ENCODE measurements around the gene SNAPC4. TPM values are rescaled to one million over a fixed set of nuclear protein-coding genes. Genes with fewer than 3 reads are reported as not detected.

Gene SNAPC4
- total and polyA plus RNA-seq, 2 of the 8 experiments (the other 6 are each of a cell fraction or from before 2014, with no cell fraction given) = 6.9 to 18.1 TPM

DNA sequence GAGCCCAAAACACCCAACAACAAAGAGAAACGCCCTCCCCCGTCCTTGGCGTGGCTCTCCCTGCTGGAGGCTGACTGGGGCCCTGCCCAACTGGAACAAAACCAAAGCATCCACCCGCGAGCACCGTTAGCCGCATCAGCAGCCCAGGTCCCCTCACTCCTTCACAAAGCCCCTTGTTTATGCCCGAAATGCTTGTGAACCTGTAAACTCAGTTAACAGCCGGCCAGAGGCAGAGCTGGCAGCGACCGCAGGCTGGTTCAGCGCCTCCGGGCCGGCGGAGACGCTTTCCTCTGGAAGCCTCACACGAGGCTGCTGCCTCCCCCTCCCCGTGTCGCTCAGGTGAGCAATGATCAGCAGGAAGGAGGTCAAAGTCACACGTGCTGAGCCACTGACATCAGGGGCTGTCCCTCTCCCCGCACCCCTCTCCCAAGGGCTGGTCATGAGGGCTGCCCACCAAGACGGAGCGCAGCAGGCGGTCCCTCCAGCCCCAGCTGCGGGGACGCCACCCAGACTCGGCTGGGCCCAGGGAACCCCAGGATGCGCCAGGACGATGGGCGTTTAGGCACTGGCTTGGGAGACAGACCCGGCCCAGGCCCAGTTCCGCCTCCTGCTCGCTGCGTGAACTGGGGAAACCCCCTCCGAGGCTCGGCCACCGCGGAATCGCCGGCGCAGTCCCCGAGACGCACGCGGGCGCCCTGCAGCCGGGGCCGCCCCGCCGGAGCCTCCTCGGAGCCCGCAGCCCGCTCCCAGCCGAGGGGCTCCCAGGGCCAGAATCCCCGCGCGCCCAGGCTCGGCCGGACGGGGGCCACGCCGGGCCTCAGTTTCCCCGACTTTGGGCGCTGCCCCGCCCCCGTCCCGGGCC, 563 bp downstream of the SNAPC4 start:
- no peak for DNase-seq (ENCODE audit: low read depth in 1 of 2, low spot score in 2 of 2)
- Histone ChIP-seq H3K4ac (replicated peaks; ENCODE audit: insufficient read length, low read depth, low read length) (peak overlapping the region; percentile 57), H2AK5ac (ENCODE audit: low read depth, low read length) (no peak overlapping the region), H3K79me1 (ENCODE audit: low read depth, low read length) (peaks cover 10% of the 10 kb centered on the region; the same call in 1 of the 2 replicates), H3K23ac (ENCODE audit: insufficient read length) (no peak overlapping the region), H2BK20ac (ENCODE audit: low read length) (no peak overlapping the region), H4K20me1 (replicated peaks in 1 of 2; ENCODE audit: control insufficient read depth in 1 of 2, insufficient read depth in 2 of 2, low read length in 2 of 2) (peaks cover 4 to 14% of the 10 kb centered on the region in 2 experiments), H3K9ac (replicated peaks in 1 of 4; ENCODE audit: extremely low read depth in 1 of 4, low read depth in 3 of 4, low read length in 3 of 4) (peak overlapping the region; percentile 46 to 76 (median 74); a peak in 6 of 7 replicates), H2BK5ac (ENCODE audit: low read depth, low read length) (peak overlapping the region; percentile 67; the same call in 1 of the 2 replicates), H3K23me2 (ENCODE audit: low read depth, low read length) (peaks cover 6% of the 10 kb centered on the region; the same call in 1 of the 2 replicates), H2BK12ac (ENCODE audit: low read depth, low read length) (no peak overlapping the region), H3K9me3 (ENCODE audit: insufficient read depth in 2 of 2, low read depth in 1 of 2, low read length in 1 of 2) (no peaks in the 10 kb centered on the region), H3K36me3 (ENCODE audit: control insufficient read depth in 2 of 4, insufficient read depth in 4 of 4, low read length in 3 of 4) (peaks cover 31 to 51% (median 44%) of the 10 kb centered on the region in 4 experiments), H4K5ac (ENCODE audit: insufficient read length, low read depth, low read length) (no peak overlapping the region), H3K4me2 (ENCODE audit: insufficient read depth in 1 of 2, low read depth in 2 of 2, low read length in 2 of 2) (peak overlapping the region; percentile 81 to 95), H3K14ac (ENCODE audit: insufficient read length) (no peak overlapping the region), H3K27me3 (replicated peaks in 1 of 4; ENCODE audit: control insufficient read depth in 3 of 4, extremely low read depth in 1 of 4, insufficient read depth in 3 of 4, low read length in 3 of 4) (no peaks in the 10 kb centered on the region), H3K79me2 (ENCODE audit: control insufficient read depth in 1 of 2, insufficient read depth in 2 of 2, low read length in 2 of 2) (peaks cover 0 to 26% of the 10 kb centered on the region in 2 experiments; a peak in 2 of 4 replicates), H4K8ac (ENCODE audit: extremely low read depth, insufficient read depth, low read length) (peak overlapping the region; percentile 81), H2BK15ac (ENCODE audit: low read length) (no peak overlapping the region), H3K27ac (ENCODE audit: low read depth, low read length) (peak overlapping the region; percentile 29; the same call in 1 of the 2 replicates), H3K4me3 (ENCODE audit: extremely low read depth in 1 of 4, insufficient read depth in 2 of 4, low read depth in 3 of 4, low read length in 4 of 4) (peak overlapping the region; percentile 73 to 84 (median 79)), H3K56ac (replicated peaks; ENCODE audit: insufficient read length, low read depth, low read length) (no peak overlapping the region), H2BK120ac (replicated peaks; ENCODE audit: low read depth, low read length) (no peak overlapping the region), H4K91ac (replicated peaks; ENCODE audit: insufficient read length, low read length) (no peak overlapping the region), H3K4me1 (replicated peaks in 1 of 4; ENCODE audit: control insufficient read depth in 3 of 4, insufficient read depth in 4 of 4, low read length in 3 of 4) (peaks cover 0 to 10% (median 7%) of the 10 kb centered on the region in 4 experiments; a peak in 5 of 7 replicates), H2AFZ (ENCODE audit: low read length) (no peak overlapping the region), H3K18ac (ENCODE audit: extremely low read depth, low read length) (no peak overlapping the region; the same call in 1 of the 2 replicates)
- ChIA-PET POLR2A (ENCODE audit: partially characterized antibody) (interaction anchor here (0.6 to 14.6 kb wide), 10 partner anchors 12 to 257 kb away, joined by 3 to 139 read pairs (median 16); partner anchors contain the start of genes DNLZ, ENTR1 and PMPCA), CTCF (ENCODE audit: partially characterized antibody) (interaction anchor here (0.6 to 3.4 kb wide), 5 partner anchors 9 to 272 kb away, joined by 3 to 26 read pairs (median 3); no protein-coding TSS in a partner anchor)
- 15% methylated on average over 48 of the region's 67 CpGs; no CpG with 5 or more reads in 1 of the 2 experiments for WGBS, 2 experiments (ENCODE audit: extremely low coverage in 1 of 2, insufficient coverage in 1 of 2, insufficient read length in 1 of 2, insufficient replicate concordance in 2 of 2, low coverage in 1 of 2, low lambda C conversion rate in 2 of 2, missing lambda C conversion rate in 1 of 2)
- peak; percentile 52; the same call in 1 of the 2 replicates for TF ChIP-seq MAX (IDR thresholded peaks at IDR 0.05)
- no peak for TF ChIP-seq NRF1 (IDR thresholded peaks at IDR 0.05; ENCODE audit: low read depth, low read length)
- TF ChIP-seq POLR2A (IDR thresholded peaks at IDR 0.05; ENCODE audit: control extremely low read depth in 1 of 2, low read depth in 2 of 2, low read length in 2 of 2) = 0 out of 3 replicates have a peak, but pooled peaks of 1 of the 2 experiments have one; percentile 24
- TF ChIP-seq KDM4A (IDR thresholded peaks at IDR 0.05; ENCODE audit: low read depth, low read length, severe bottlenecking) = peak; percentile 47
- FAIRE-seq = no peak
